Esophagus squamous epithelium (tissue), 4 donors: Measurements from ENCODE around the gene LZTR1.

ENCODE experiments used
- POLR2A ChIP-seq, 4 donors: fragments of 450-650 bp; IDR thresholded peaks; one replicate each; pipeline ENCODE4 v1.6.1; 2017; ENCODE audit warnings: antibody characterized with exemption in 4 of 4, mild to moderate bottlenecking in 4 of 4, moderate library complexity in 3 of 4
- TF ChIP-seq, protein P1 (sequence below), 6 experiments: fragments of 450-650 bp in 4 of 6; fragments of 200-600 bp in 2 of 6; sonication (generic) in 2 of 6; IDR thresholded peaks; one replicate each; pipeline ENCODE4 v1.5.1; 2016 to 2019; ENCODE audit warnings: antibody characterized with exemption in 6 of 6, mild to moderate bottlenecking in 4 of 6, moderate library complexity in 4 of 6

DNA sequence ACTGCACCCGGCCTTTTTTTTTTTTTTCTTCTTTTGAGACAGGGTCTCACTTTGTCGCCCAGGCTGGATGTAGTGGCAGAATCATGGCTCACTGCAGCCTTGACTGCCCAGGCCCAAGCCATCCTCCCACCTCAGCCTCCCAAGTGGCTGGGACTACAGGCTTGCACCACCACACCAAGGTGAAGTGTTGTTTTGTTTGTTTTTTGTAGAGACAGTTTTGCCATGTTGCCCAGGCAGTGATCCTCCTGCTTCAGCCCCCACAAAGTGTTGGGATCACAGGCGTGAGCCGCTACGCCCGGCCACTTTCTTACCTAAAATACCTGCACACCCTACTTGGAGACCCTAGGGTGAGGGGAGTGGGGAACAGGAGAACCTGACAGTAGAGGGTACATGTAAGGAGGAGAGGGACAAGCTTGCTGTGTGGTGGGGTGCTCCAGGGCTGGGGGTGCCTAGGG, 19.6 kb upstream of the LZTR1 start:
- TF ChIP-seq, protein P1, sequence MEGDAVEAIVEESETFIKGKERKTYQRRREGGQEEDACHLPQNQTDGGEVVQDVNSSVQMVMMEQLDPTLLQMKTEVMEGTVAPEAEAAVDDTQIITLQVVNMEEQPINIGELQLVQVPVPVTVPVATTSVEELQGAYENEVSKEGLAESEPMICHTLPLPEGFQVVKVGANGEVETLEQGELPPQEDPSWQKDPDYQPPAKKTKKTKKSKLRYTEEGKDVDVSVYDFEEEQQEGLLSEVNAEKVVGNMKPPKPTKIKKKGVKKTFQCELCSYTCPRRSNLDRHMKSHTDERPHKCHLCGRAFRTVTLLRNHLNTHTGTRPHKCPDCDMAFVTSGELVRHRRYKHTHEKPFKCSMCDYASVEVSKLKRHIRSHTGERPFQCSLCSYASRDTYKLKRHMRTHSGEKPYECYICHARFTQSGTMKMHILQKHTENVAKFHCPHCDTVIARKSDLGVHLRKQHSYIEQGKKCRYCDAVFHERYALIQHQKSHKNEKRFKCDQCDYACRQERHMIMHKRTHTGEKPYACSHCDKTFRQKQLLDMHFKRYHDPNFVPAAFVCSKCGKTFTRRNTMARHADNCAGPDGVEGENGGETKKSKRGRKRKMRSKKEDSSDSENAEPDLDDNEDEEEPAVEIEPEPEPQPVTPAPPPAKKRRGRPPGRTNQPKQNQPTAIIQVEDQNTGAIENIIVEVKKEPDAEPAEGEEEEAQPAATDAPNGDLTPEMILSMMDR (IDR thresholded peaks at IDR 0.05), result no peak
- TF ChIP-seq POLR2A (IDR thresholded peaks at IDR 0.05), result no peak
